Activated gamma-delta T cell treated with anti-CD3 and anti-CD28 coated beads, Interleukin-2, amount 50 U/mL, for 16 hours (primary cell): Measurements from ENCODE around the gene DISP3.

Source experiments
- DNase-seq: peaks from one replicate; pipeline ENCODE4 v3.0.0-alpha.2; 2020; ENCODE audit warnings: low read depth

Gene DISP3

DNA sequence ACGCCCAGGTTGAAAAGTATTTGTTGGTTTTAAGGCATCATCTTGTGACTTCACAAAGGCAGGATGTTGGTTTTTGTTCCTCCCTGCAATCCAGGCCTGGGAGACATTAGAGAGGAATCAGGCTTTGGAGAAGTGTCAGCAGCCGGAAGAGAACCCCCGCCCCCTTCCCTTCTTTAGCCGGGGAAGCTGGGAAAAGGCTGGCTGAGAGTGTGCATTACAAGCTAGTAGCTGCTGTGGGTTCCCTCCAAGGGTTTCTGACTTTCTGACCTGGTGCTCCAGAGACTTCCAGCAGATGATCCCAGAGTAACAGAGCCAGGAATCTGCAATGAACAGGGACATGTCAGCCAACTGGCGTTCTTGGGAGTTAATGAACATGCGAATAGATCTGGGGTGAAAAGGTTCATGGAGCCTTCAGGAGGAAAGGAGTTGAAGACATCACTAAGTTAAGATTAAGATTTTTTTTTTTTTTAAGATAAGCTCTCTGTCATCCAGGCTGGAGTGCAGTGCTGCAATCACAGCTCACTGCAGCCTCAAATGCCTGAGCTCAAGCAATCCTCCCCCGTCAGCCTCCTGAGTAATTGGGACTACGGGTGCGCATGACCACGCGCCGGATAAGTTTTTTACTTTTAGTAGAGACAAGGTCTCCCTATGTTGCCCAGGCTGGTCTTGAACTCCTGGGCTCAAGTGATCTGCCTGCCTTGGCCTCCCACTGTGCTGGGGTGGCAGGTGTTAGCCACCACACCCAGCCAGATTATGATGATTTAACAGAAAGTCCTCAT, 7.5 kb downstream of the DISP3 start:
- no peak for DNase-seq

DNA sequence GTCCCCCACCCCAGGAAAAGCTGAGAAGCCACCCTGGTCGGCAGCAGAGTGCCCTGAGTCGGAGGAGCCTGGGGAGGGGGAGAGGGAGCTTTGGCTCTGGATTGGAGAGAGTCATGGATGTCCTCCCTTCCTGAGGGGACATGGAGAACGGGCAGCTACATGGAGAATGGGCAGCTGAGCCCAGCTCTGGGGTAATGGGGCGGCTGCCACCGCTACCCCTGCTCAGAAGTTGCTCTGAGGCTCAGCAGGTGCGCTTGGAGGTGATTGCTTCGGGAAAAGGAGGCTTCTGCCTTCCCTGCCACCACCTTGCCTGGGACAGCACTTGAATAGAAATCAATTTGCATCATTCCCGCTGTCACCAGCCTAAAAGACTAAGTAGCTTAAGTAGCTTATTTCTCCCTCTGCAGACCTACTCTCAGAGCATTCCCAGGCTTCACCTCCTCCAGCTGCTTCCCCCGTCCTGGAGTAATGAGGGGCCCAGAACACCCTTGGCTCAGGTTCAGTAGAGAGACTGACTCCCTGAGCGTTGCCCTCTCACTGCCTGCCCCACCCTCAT, 8.3 kb downstream of the DISP3 start:
- DNase-seq, result no peak

DNA sequence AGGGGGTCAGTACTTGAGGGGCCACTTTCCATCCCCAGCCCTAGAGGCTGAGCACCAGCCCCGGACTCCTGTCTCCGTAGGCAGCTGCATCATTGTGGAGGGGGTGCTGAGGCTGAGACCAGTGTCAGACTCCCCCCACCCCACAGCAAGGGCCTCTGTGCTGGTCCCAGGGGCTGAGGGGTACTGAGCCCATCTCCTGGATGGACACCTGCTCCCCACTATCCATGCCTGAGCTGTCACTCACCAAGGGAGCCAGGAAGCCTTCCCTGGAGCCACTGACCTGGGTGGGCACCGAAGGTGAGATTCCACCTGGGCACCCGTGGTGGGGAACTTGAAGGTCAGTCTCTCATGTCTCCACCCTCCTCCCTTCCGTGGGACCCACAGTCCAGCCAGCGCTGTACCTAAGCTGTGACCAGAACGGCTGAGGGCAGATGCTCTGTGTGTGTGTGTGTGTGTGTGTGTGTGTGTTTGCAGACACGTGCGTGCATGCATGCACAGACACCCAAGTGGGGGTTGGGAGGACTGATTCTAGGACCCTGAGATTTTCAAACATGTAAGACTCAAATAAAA, 9.3 kb downstream of the DISP3 start:
- DNase-seq, result no peak

DNA sequence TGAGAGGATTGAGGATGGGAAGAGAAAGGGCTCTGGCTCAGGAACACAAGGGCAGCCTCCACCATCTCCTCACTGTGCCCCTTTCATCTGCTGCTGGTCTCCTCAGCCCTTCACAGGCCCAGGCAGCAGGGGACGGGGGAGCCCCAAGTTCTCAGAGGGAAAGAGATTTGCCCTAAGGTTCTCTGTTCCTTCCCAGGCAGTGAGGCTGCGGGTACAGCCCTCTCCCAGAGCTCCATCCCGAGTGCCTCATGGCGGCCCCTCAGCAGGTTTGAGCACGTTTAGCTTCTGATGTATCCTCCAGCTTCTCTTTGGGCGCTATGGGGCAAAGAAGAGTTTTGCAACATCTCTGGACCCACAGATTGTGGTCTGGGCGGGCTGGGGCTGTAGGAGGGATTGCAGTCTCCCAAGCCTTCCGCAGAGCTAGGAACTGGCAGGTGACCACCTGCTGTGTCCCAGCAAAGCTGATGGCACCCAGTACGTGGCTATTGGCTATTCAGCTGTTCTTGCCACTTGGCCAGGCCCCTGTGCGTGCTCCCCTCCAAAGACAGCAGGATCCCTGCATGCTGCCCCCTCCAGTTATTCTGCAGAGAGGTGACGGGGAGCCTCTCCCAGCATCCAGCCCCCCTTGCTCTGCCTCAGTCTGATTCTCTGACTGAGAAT, 10.1 kb downstream of the DISP3 start:
- DNase-seq, result no peak

DNA sequence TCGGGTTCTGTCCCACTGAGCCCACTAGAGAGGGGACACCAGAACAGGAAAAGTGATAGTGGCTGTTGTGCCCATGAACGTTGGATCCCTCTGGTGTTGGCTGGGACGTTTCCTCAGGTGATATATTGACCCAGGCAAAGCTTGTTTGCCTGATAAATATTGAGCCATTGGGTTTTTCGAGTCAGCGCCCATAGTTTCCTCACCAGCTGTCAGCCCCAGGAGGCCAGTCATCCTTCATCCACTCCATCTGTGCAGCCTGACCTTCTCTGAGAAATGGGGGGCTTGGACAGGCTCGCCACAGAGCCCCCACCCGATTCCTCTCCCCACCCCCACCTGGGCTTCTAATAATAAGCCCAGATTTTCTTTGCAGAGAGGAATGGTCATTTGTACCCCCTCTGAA, 13.3 kb downstream of the DISP3 start:
- no peak for DNase-seq

DNA sequence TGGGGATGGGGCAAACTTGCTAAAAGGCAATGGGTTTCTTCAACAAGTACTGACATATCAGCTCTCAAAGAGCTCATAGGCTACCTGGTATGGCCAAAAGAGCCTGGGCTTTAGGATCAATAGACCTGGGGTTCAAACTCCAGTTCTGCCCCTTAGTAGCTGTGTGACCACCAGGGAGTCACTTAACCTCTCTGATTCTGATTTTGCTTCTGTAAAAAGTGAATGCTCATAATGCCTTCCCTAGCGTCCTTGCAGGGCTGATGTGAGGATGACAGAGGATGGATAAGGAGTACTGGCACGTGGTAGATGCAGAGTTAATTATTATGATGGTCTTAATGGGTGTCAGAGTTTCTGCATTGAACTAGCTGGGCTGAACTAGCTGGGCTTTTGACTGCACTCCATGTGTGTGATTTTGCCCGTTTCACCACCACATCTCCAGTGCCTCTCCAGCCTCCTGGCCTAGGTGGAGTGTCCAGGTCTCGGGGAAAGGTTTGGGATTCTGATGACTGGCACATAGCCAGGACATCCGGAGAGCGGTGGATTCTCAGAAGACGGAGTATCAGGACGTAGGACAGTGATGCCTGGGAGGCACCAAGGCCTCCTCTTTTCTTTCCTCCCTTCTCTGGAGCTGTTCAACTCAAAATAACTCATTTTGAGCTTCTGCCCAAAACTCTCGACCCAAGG, 15.2 kb downstream of the DISP3 start:
- no peak for DNase-seq

DNA sequence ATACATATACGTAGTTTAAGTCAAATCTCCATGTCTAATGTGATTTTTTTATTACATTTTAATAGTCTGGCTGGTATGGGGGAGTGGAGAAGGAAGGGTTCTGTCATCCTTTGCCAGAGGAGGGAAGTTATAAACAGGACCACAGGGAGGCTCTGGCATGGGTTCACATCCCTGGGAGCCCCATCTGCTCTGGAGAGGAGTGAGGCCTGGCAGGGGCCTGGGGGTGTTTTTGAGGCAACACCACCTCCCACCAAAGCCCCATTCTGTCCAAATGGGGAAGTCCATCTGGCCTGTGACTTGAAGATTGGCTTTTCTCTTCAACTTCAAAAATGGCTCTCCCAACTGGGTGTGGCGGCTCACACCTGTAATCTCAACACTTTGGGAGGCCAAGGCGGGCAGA, 15.8 kb downstream of the DISP3 start:
- no peak for DNase-seq

DNA sequence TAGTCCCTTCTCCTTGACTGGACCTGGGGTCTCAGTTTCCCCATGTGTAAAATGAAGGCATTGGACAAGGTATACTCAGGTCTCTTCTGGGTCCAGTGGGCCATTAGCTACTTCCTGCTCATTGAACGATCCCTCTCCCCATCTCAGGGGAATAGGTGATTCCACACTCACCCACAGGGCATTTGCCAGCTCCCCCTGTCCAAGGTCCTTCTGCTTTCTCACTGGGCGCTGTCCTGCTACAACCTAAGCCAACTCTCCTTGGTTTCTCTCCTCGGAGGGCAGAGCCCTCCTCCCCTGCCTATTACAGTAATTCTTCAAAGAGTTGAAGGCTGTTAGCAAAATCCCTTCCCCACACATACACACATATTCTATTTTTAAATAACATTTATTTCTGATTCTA, 16.6 kb downstream of the DISP3 start:
- no peak for DNase-seq

DNA sequence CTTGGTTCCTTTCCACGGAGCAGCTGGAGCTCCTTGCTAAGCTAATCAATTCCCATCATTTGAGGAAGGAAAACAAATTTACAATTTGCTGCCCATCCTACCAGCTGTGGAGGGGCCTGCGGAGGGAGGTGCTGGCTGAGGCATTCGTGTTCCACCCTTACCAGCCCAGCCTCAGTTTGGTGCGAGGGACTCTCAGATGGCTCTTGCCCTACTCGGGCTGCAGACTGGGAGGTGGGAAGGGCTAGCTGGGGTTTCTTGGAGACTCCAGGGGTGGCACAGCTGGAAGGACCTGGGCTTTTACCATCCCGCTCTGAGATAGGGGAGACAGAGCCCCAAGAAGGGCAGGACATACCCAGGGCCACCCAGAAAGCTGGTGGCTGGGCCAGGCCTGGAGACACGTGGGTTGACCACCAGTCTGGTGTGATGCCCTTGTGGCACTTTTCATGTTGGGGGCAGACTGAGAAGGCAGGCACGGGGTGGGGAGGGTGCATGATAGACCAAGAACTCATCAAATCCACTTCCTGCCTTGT, 17.7 kb downstream of the DISP3 start:
- DNase-seq, result no peak

DNA sequence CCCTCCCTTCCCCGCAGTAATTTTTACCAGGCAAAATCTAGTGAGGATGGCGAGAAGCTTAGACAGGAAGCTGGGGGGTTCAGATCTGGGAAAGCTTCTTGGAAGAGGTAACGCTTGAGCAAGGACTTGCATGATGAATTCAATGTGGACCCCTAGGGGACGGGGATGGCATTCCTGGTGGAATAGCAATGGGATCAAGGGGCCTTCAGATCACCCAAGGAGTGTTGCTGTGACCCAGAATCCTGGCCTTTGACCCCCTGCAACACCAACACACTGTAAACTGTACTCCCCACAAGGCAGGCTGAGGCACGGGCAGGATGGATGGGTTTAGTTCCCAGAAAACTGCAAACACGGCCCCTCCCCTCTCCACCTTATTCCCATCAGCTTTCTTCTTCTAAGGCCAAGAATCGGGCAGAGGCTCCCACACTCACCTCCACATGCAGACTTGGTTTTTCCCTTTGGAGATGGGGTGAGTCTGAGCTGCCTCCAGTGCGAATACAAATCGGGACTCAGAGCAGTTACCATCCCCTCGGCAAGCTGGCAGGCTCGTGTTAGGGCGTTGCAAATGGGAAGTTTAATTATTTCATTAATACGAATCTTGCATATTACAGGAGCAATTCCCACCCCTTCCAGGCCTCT, 20.1 kb downstream of the DISP3 start:
- DNase-seq, result no peak

DNA sequence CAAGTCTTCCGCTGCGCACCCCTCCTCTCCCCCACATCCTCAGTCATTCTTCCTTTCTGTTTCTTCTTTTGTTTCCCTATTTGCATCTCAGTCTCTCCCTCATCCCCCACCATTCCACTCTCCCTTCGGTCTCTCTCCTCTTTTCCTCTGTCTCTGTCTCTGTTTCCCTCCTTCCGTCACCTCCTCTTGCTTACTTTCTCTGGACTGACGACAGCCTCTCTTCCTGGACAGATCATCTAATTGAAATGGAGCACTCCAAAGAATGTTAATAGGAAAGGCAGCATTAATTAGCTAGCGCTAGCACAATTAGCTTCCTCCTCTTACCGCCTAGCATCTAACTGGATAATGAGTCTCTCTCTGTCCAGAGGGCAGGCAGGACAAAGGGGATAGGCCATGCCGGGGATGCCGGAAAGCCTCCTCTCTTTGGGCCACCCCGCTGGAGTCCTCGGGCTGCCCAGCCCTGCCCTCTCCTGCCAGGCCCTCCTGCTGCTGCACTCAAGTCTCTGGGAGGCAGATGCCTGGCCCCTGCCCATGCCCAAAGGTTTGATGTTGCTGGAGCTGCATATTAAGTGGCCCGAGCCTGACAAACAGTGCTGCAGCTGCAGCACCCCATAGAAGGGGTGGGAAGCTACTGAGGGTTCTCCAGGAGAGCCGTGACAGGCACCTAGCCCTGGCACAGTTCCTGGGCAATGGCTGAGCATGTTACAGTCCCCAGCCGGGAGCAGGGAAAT, 20.8 kb downstream of the DISP3 start:
- no peak for DNase-seq

DNA sequence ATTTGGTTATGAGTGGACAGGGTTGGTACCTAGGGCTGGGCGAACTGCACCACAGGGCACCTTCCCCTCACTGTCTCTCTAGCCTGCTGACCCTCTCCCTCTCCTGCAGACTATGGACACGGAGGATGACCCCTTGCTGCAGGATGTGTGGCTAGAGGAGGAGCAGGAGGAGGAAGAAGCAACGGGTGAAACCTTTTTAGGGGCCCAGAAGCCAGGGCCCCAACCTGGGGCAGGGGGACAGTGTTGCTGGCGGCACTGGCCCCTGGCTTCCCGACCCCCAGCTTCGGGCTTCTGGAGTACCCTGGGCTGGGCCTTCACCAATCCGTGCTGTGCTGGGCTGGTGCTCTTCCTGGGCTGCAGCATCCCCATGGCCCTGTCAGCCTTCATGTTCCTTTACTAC, 21.9 kb downstream of the DISP3 start:
- DNase-seq, result no peak

DNA sequence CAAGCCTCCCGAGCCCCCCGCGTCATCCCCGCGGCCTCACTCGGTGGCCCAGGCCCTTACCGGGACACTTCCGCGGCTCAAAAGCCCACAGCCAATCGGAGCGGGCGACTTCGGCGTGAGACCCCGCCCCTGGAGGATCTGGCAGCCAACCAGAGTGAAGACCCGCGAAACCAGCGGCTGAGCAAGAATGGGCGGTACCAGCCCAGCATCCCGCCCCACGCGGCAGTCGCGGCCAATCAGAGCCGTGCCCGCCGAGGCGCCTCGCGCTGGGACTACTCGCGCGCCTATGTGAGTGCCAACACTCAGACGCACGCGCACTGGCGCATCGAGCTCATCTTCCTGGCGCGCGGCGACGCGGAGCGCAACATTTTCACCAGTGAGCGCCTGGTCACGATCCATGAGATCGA, 22.5 kb downstream of the DISP3 start:
- DNase-seq, result no peak

DNA sequence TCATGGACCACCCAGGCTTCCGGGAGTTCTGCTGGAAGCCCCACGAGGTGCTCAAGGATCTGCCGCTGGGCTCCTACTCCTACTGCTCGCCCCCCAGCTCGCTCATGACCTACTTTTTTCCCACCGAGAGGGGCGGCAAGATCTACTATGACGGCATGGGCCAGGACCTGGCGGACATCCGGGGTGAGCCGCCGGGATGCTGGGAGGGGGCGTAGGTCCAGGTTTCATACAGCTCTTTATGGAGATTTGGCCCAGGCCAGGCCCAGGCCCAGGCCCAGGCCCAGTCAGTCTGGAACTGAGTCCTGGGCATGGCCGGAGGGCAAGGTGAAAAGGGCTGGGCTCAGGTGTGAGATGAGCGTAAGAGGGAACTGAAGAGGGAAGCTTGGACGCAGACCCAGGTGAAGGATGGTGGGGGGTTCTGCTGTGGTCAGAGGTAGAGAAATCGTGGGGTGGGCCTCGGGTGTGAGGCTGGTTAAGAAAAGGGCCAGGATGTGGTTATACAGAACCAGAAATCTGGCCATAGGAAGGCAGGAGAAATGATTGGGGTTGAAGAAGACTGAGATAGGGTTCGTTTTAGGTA, 23.0 kb downstream of the DISP3 start:
- DNase-seq, result no peak

DNA sequence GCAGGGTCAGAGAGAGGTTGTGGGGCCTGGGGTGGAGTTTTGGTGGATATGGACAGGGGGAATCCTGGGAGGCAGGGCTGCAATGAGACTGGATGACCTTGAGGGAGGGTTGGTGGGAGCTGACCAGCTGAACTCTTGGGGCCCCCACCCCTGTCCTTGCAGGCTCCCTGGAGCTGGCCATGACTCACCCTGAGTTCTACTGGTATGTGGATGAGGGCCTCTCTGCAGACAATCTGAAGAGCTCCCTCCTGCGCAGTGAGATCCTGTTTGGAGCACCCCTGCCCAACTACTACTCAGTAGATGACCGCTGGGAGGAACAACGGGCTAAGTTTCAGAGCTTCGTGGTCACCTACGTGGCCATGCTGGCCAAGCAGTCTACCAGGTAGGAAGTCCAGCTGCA, 23.6 kb downstream of the DISP3 start:
- DNase-seq, result no peak

DNA sequence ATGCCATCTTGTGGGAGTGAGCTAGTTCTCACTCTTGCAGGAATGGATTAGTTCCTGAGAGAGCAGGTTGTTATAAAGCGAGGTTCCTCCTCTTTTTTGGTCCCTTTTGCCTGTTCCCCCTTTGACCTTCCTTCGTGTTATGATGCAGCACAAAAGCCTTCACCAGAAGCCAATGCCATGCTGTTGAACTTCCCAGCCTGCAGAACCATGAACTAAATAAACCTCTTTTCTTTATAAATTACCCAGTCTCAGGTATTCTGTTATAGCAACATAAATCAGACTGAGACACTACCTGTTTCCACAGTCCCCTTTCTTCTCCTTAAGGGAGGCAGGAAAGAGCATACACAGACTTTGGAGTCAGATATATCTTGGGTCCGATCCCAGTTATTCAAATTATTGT, 25.6 kb downstream of the DISP3 start:
- DNase-seq, result no peak

DNA sequence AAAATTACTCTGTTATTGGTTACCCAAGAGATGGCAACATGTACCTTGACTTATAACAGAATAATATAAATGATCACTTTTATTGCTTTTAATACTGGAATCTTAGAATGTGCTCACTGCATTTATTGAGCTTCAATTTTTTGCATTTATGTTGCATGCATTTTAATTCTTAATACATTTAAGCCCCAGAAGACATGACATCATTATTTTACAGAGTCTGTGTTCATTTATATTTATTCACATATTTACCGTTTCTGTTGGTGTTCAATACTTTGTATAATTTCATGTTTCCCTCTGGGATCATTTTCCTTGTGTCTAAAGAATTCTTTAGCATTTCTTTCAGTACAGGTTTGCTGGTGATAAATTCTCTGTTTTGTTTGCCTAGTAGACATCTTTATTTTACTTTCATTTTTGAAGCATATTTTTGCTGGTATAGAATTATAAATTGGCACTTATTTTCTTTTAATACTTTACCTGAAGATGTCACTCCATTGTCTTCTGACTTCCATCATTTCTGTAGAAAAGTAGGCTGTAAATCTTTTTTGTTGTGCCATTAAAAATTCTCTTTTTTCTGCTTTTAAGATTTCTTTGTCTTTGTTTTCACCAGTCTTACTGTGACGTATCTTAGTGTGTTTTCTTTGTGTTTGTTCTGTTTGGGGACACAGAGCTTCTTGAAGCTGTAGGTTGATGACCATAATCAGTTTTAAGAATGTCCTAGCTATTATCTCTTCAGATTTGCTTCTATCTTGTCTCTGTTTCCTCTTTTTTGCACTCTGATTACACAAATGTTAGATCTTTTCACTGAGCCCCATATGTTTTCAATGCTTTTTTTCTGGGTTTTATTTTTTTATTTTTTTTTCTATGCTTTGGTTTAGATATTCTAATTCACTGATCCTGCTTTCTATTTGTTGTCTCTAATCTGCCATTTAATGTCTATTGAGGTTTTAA, 26.9 kb downstream of the DISP3 start:
- no peak for DNase-seq

DNA sequence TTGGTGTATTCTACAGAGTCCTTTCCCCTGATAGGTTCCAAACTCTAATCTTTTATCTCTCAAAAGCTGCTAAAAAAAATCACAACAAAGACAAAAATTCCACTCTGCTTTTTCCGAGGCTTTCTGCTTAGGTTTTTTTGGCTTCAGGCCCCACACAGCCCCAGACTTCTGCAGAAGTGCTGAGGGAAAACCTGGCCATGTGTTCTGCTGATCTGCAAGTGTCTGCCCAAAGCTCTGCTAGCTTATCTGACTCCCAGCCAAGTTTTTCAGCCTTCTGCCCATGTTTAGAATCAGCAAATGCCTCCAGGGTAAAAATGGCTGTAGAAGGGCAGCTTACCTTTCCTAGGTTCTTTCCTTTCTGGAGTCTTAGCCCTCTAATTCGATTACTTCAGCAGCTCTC, 28.4 kb downstream of the DISP3 start:
- no peak for DNase-seq

DNA sequence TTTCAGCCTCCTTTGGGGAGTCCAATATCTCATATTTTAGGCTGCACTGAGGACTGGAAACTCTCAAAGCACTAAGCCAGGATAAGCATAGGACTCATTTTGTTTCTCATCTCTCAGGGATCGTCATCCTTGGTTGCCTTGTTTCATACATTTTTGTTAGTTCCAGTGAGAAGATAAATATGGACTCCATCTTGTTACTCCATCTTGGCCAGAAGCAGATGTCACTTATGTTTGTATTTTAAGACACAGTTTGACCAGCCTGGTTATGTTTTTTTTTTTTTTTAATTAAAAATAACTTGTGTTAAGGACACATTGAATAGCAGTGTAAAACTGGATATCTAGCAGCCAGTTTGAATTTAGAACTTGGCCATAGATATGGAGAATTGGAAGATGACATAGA, 34.7 kb downstream of the DISP3 start:
- no peak for DNase-seq

DNA sequence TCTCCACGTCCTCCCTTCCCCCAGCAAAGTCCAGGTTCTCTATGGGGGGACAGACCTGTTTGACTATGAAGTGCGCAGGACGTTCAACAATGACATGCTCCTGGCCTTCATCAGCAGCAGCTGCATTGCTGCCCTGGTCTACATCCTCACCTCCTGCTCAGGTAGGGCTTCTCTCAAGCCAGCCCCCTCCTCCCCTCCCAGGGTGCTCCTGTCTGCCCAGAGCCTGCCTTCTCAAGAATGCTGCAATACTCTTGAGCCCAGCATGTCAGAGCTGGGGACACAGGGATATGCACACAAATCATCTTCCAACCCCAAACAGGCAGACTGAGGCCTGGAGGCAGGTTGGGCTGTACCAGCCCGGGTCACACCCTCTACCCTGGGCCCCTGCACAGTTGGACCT, 35.4 kb downstream of the DISP3 start:
- no peak for DNase-seq
